ENCODE measurements around the gene SHISA9. TPM values are rescaled to one million over a fixed set of nuclear protein-coding genes. Genes with fewer than 3 reads are reported as not detected.

The SHISA9 gene
- total and polyA plus RNA-seq, 7 donors = under 0.01 to 8.6 (median 3.1) TPM

DNA sequence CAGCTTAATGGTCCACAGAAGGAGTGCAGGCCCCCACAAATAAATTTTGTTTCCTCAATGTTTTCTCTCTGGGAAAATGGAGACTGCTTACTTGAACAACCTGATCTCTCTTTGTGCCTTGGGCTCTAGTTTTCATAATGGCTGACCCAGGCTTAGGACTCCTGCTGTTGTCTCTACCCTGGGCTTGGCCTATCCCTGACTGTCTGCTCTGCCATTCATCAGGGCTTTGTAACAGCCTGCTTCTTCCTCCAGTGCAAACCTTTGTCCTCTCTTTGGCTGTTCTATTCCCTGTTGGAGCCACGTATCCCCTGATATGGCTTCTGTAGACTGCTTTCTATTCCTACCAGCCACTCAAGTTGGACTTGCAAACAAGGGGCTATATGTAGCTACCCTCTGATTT, 139.8 kb downstream of the SHISA9 start:
- no peak overlapping the region for H3K4me3 ChIP-seq
- no peaks in the 10 kb centered on the region for H3K27me3 ChIP-seq
- TF ChIP-seq, protein P1, sequence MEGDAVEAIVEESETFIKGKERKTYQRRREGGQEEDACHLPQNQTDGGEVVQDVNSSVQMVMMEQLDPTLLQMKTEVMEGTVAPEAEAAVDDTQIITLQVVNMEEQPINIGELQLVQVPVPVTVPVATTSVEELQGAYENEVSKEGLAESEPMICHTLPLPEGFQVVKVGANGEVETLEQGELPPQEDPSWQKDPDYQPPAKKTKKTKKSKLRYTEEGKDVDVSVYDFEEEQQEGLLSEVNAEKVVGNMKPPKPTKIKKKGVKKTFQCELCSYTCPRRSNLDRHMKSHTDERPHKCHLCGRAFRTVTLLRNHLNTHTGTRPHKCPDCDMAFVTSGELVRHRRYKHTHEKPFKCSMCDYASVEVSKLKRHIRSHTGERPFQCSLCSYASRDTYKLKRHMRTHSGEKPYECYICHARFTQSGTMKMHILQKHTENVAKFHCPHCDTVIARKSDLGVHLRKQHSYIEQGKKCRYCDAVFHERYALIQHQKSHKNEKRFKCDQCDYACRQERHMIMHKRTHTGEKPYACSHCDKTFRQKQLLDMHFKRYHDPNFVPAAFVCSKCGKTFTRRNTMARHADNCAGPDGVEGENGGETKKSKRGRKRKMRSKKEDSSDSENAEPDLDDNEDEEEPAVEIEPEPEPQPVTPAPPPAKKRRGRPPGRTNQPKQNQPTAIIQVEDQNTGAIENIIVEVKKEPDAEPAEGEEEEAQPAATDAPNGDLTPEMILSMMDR (IDR thresholded peaks at IDR 0.05) = no peak
- TF ChIP-seq EP300 (IDR thresholded peaks at IDR 0.05) = no peak
- TF ChIP-seq POLR2AphosphoS5 (IDR thresholded peaks at IDR 0.05) = no peak
- no peak for TF ChIP-seq POLR2A (IDR thresholded peaks at IDR 0.05)
- H3K4me1 ChIP-seq = no peaks in the 10 kb centered on the region
- 61 to 66% methylated on average over 1 of the region's 1 CpG for WGBS, 2 donors
- no peaks in the 10 kb centered on the region for H3K36me3 ChIP-seq
- DNase-seq = no peak
- intact Hi-C loops (cut with DNase I) = no loop called here
- peaks cover 0 to 4% (median 0%) of the 10 kb centered on the region in 4 donors for H3K9me3 ChIP-seq
- H3K27ac ChIP-seq = peak overlapping the region in 1 of 4 donors; percentile 57

DNA sequence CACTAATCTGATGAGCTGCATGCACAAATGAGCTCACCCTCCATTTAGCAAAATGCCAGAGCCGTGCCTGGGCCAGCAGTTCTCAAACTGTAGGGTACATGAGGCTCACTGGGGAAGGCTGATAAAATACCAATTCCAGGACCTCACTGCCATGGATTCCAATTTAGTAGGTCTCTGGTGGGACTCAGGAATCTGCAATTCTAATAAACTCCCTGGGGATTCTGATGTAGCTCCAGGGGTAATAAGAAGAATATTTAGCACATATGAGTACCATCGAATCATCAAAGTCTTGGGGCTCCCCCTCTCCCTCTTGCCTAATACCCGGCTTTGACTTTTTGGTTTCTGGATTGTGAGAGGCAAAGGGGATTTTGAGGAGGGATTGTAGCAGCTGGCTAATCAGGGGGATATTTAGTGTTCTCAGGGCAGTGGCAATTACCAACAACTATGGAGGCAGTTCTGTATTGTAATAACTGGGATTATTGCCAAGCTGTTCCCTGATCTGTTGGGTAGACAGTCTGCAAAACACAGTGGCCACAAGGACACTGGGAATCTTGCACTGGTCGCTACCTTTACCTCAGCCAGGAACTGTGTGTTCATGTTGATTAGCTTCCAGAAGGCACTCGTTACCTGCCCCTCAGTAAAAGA, 140.4 kb downstream of the SHISA9 start:
- Histone ChIP-seq H3K4me1 (no peaks in the 10 kb centered on the region), H3K27me3 (no peaks in the 10 kb centered on the region), H3K9me3 (peaks cover 0 to 4% (median 0%) of the 10 kb centered on the region in 4 donors), H3K27ac (peak overlapping the region in 1 of 4 donors; percentile 57), H3K36me3 (no peaks in the 10 kb centered on the region), H3K4me3 (no peak overlapping the region)
- 64 to 73% methylated on average over 5 of the region's 5 CpGs for WGBS, 2 donors
- no peak for TF ChIP-seq POLR2A (IDR thresholded peaks at IDR 0.05)
- TF ChIP-seq POLR2AphosphoS5 (IDR thresholded peaks at IDR 0.05) = no peak
- no peak for TF ChIP-seq EP300 (IDR thresholded peaks at IDR 0.05)
- TF ChIP-seq, protein P1 (IDR thresholded peaks at IDR 0.05) = no peak
- intact Hi-C loops (cut with DNase I) = no loop called here
- DNase-seq = no peak

DNA sequence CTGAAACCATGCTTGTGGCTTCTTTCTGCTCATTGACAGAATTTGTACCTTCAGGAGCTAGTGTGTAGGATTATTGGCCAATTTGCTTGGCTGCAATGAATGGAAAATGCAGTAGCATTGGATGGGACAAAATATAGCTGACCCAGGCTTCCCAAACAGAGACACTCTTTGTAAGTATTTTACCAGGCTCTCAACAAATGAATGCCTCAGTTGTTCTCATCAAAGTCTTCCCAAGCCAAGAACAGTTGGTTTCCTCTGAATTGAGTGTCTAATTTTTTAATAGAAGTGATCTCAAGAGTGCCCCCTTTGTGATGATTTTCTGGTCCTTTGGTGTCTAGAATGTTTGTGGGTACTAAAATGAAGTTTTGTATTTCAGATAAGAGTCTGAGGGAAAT, 140.9 kb downstream of the SHISA9 start:
- Histone ChIP-seq H3K36me3 (no peaks in the 10 kb centered on the region), H3K4me3 (no peak overlapping the region), H3K4me1 (no peaks in the 10 kb centered on the region), H3K27ac (no peak overlapping the region), H3K27me3 (no peaks in the 10 kb centered on the region), H3K9me3 (peaks cover 0 to 4% (median 0%) of the 10 kb centered on the region in 4 donors)
- intact Hi-C loops (cut with DNase I) = no loop called here
- TF ChIP-seq POLR2AphosphoS5 (IDR thresholded peaks at IDR 0.05) (peak in 1 of 4 donors; percentile 46), EP300 (IDR thresholded peaks at IDR 0.05) (no peak)
- no peak for DNase-seq

DNA sequence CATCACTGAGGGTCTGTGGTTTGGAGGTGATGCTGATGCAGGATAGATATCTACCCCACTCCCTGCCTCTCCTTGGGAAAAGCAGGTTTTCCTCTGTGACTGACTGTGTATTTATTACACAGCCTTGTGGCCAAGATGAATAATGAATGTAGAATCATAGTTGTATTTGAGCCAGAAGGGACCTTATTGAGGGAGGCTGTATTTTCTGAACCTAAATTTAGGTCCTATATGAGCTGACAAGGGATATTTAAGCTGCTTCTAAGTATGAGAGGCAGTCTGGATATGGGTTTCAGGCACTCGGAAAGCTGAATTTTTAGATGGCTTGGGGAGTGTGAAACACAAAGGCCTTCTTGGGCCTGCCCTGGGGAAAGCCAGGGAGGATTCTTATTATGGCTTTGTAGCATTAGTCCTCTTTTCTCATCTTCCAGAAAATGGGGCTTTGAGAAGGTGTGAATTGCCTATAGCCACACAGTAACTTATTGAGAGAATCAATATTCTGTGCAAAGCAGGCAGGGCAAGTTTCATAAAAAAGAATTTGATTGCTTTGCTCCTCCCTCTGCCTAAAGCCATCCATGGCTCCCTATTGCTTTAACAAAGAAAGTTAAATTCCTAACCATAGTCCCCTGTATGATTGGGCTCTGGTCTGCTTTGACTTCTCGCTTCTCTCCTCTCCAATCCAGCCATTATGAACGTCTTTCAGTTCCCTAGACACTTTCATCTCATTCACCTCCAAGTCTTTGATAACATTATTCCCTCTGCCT, 144.8 kb downstream of the SHISA9 start:
- no peak overlapping the region for H3K4me3 ChIP-seq
- no peak overlapping the region for H3K27ac ChIP-seq
- no peaks in the 10 kb centered on the region for H3K27me3 ChIP-seq
- intact Hi-C loops (cut with DNase I) = no loop called here
- no peak for DNase-seq
- no peaks in the 10 kb centered on the region for H3K36me3 ChIP-seq
- WGBS, 2 donors = 83 to 85% methylated on average over 3 of the region's 3 CpGs
- H3K9me3 ChIP-seq = peaks cover 0 to 8% (median 6%) of the 10 kb centered on the region in 4 donors
- no peak for TF ChIP-seq EP300 (IDR thresholded peaks at IDR 0.05)
- TF ChIP-seq POLR2AphosphoS5 (IDR thresholded peaks at IDR 0.05) = no peak
- TF ChIP-seq, protein P1 (IDR thresholded peaks at IDR 0.05) = no peak
- no peak for TF ChIP-seq POLR2A (IDR thresholded peaks at IDR 0.05)
- no peaks in the 10 kb centered on the region for H3K4me1 ChIP-seq

DNA sequence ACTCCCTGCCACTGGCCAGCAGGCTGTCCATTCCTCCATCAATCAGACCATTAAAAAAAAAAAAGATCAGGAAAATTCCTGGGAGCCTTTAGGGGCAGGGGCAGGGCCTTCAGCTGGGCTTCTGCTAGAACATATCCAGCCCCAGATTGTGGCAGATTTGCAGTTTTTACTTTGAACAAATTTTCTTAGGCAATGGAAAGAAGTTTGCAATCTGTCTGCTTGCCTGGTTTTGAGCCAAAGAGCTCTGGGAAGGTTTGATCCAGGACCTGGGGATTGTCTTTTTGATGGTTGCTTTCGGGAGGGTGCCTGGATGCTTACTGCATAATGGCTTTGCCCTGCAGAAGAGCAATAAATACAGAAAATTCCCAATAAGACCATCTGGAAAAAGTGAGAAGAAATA, 145.9 kb downstream of the SHISA9 start:
- WGBS, 2 donors = 63 to 71% methylated on average over 1 of the region's 1 CpG
- no peaks in the 10 kb centered on the region for H3K4me1 ChIP-seq
- no peak for DNase-seq
- TF ChIP-seq POLR2A (IDR thresholded peaks at IDR 0.05) (no peak), POLR2AphosphoS5 (IDR thresholded peaks at IDR 0.05) (no peak), EP300 (IDR thresholded peaks at IDR 0.05) (no peak)
- TF ChIP-seq, protein P1 (IDR thresholded peaks at IDR 0.05) = no peak
- H3K36me3 ChIP-seq = no peaks in the 10 kb centered on the region
- no peaks in the 10 kb centered on the region for H3K27me3 ChIP-seq
- H3K9me3 ChIP-seq = peaks cover 0 to 8% (median 6%) of the 10 kb centered on the region in 4 donors
- H3K4me3 ChIP-seq = no peak overlapping the region
- intact Hi-C loops (cut with DNase I) = no loop called here
- H3K27ac ChIP-seq = no peak overlapping the region
